ENCODE results near the gene DPP6.

The DPP6 gene

DNA sequence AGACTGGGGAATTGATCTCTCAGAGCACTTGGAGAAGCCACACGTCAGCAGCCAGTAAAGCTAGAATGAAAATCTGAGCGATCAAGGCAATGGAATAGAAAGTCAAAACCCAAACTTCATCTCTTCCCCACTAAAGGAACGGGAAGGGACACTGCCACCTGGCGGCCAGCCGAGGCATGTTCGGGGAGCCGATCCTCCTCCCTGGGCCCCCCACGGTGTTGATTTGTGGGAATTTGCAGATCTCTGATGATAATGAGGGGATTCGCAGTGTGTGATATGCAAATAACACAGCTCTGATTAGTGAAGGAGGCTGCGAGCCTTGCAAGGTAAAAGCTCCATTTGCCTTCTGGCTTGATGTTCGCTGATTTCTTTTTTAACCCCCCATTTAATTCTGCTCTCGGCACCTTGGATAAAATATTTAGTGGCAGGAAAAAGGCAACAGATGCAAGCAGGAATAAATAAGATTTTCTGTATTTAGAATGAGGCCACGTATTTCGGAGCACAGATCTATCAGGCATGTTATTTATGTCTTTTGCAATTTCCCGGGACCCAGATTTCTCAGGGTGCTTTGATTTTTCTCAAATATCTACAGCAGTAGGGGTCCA lies 692.2 kb downstream of the DPP6 start:
- peak; percentile 24 for DNase-seq

DNA sequence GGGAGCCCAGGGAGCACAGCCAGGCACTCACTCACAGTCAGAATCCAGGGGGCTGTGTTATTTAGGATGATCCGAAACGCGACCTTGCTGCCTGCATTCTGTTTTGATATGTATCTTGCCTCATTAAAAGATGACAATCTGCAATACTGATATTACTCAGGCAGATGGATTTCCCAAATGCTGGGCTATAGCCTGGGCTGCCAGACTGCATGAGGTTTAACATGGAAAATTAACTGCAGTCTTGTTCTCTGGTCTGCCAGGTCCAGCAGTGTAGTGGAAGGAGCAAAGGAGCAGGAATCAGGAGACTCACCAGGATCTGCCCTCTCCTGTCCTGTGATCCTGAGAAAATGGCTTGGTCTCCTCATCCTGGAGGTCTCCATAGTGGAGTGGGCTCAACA lies 692.7 kb downstream of the DPP6 start:
- DNase-seq, result no peak

DNA sequence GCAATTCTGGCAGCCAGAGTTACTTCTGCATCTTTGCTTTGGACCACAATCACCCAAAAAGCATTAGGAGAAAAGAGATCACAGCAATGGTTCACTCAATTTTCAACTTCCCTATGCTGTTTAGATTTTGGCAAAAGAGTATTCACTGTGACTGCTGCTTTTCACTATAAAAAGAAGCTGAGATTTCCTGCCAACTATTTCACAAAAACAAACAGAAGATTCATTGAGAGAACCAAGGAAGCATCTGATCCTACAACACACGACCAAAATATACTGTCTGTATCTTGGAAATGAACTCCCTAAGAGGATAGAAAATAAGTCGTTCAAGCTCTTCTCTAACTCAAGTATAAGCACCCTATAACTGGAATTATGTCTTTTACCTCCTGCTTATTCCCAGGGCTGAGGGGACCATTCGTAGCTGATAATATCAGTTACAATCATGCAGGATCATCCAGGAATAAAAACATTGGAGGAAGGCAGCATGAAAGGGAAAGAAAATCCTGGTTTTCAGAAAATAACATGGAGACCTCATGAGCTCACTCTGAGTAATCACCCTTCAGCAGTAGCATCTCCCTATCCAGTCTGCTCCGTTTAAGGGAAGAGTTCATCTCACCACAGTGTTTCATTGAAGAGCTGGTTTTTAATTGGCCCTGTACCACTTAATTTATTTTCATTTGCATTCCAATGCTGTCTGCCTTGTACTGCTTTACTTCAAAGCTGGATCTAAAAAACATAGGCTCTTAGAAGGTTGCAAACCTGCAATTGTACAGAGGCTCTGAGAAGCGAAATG lies 694.6 kb downstream of the DPP6 start:
- no peak for DNase-seq

DNA sequence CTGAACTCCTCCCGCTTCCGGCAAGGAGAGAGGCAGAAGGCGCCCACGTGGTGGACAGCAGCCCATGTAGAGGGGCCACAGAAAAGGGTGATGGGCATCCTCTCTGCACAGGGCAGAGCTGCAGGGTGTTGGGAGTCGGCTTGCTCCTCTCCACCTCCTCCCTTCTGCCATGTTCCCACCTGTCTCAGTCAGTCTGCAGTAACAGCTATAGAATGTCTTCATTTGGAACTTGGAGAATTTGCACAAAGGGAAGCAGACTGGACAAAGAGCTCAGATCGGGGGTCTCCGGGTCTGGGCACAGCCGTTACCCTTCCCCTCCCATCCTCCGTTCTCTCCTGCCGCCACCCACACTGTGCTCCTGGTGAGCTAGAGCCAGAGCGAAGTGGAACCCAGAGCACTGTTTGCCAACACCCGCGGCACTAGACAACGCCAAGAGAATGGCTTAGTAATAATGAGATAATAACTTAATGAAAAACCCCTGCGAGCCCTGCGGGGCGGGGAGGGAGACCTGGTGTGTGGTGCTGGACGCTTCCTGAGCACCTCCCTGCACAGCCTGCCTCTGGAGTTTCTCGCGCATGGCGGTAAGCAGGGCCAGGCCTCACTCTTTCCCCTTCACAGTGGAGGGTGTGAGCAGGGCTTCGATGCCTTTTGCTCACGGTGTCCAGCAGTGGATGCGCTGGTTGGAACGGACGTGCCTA lies 696.0 kb downstream of the DPP6 start:
- no peak for DNase-seq

DNA sequence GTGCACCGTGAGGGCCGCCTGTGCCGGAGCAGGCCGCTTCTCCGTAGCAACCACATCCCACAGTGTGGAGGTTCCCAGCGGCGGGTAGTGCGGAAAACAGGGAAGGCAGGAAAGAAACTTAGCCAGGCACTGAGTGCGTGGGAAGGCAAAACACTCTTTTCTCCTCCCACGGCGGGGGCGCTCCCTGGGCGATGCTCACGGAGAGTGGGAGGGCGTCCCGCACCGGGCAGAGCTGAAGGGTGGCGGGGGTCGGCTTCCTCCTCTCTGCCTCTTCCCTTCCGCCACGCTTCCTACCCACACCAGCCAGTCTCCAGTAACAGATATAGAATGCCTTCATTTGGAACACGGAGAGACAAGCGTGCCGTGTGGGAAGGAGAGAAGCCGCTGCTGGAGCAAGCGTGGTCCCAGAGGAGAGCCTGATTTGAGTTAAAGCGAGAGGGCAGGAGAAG lies 698.2 kb downstream of the DPP6 start:
- no peak for DNase-seq

DNA sequence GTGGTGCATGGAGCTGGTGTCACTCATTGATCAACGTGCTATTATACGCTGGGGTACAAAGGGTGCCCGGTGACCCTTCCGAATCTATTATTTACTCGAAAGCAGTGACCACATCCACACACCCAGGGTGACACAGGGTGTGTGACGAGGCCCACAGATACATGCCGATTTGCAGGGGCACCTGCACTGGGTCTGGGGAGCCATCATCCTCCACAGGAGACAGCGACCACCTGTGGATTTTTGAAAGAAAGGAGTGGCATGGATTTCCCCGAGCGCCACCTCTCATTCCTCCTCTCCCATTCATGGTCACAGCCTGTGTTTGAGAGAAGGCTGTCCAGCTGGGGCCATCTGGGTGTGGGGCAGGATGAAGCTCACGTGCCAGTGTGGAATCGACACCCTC lies 701.0 kb downstream of the DPP6 start:
- DNase-seq, result no peak

DNA sequence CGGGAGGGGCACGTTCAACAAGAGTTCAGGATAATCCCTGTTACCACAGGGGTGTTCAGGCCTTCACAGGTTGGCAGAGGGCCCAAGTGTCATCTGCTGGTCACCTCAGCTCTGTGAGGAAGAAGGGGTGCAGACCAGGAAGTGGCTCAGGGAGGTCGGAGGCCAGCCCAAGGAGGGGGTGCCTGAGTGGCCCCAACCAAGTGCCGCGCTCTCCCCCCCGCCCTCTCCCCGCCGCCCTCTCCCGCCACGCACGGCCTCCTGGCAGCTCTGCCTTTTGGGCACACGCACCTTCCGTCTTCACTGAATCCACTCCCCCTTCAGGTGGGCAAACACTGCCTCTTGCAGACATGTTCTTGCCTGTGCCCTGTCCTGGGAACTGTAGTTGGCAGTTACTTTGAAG lies 705.6 kb downstream of the DPP6 start:
- DNase-seq, result no peak

DNA sequence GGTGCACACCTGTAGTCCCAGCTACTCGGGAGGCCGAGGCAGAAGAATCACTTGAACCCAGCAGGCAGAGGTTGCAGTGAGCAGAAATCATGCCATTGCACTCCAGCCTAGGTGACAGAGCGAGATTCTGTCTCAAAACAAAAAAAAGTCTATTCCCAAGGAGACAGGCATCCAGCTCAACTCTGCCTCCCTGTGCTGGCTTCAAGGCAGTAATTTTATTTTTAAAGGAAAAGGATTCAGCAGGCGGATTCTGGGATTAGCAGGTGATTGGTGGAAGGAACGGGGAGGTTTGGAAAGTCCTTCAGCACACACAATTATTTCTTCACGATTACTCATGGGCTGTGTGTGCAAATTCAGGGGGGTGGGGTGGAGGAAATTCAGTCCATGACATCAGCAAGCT lies 707.8 kb downstream of the DPP6 start:
- DNase-seq, result no peak

DNA sequence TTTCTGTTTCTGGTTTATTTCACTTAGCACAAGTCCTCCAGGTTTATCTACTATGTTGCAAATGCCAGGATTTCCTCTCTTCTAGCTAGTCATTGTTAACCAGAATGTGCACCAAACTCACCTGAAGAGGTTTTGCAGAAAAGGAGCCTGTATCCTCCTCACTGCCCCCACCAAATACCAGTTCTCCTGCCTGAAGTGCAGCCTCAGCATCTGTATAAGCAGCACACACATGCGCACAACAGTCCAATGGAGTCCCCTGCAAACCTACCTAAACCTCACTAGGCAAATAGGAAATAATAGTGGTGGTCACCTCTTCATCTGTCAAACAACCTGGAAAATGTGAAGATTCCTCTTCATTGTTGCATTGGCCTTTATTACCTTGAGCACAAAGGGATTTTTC lies 712.9 kb downstream of the DPP6 start:
- no peak for DNase-seq

DNA sequence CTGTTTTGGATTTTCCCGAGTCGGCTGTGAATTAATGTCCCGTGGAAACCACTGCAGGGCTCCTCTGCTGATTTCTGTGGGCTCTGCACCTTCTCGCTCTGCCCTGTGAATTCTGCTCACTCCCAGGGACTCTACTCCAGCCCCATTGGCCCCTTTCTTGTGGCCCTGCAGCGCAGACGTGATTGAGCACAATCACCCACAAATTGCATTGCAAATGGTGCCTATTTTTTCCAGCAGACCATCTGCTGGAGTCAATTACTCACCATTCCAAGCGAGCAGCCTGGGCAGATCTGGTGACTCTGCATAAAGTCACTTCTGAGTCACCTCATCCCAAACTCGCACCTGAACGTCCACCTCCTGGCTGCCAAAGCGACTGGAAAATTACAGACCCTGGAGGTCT lies 714.9 kb downstream of the DPP6 start:
- DNase-seq, result no peak

DNA sequence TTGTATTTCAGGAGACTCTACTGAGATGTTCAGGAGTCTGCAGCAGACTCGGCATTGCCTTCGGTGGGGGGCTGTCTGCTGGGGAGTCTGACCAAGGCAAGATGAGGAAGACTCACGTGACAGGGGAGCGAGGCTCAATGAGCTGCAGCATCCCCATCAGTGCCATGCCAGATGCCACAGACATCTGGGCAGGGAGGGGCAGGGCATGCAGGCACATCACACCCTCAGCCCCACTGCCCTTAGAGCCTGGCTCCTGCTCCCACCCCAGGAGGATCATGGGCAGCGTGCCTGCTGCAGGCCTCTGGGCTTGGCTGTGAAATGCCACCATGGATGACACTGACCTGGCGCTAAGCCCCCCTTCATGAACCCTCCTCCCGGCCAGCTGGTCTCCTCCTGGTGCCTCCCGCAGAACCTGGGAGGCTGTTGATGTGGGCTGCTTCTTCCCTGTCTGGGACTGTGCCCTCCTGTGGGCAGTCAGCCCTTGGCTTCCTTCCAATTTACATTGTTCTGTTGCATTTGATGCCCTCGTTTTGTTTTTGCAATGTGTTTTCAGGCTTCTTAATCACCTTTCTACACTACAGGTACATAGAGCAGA lies 715.7 kb downstream of the DPP6 start:
- no peak for DNase-seq

DNA sequence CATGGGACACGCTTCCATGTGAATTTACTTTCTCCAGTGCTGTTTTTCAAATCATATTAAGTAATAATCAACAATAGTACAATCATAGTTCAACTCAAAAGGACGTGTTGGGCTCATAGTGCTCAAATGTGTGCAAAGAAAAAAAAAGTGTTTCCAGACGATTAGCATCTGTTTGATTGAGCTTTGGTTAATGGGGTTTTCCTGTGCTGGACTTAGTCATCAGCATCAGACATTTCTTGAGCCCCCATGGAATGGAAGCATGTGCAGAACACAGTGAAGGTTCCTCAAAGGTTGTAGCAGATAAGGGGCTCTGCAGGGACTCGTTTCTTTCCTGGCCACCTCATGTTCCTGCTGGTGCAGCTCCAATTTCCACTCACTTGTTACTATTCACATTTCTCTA lies 716.8 kb downstream of the DPP6 start:
- DNase-seq, result no peak

DNA sequence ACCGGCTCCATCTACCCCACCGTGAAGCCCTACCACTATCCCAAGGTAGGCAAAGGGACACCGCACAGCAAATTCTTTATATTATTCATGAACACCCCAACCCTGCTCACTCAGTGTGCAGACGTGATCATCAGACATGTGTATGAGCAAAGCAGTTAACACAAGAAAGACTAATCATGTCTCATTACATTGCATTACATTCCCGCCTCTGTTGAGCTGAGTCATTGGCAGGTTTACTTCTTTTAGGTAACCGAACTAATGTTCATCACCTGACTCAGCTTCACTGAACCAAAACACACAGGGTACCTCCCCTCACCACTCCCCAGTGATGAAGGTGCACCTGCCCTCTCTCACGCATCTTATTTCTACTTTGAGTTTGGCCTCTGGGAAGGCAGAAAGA lies 717.3 kb downstream of the DPP6 start:
- DNase-seq, result no peak

DNA sequence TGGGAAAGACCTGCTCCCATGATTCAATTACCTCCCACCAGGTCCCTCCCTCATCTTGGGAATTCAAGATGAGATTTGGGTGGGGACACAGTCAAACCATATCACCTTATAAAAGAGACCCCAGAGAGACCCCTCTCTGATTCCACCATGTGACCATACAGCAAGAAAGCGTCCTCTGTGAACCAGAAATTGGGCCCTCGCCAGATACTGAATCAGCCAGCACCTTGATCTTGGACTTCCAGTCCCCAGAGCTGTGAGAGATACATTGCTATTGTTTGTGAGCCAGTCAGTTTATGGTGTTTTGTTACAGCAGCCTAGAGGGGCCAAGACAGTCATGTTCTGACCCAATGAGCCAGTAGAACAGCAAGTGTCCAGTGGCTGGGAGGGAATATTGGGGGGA lies 718.2 kb downstream of the DPP6 start:
- no peak for DNase-seq

DNA sequence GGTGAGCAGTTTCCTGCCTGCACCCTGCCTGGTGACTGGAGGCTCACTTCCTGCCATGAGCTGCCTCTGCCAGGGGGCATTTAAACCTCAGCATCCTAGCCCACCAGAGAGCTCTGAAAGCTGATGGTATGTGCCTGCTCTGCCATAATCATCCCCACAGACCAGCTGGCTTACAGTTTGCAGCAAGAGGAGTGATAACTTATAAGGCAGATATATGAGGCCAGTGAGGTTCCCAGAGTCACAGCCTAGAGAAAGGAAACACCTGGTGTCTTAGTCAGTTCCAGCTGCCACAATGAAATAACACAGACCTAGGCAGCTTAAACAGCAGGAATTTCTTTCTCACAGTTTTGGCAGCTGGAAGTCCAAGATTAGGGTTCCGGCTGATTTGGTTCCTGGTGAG lies 718.8 kb downstream of the DPP6 start:
- DNase-seq, result no peak

DNA sequence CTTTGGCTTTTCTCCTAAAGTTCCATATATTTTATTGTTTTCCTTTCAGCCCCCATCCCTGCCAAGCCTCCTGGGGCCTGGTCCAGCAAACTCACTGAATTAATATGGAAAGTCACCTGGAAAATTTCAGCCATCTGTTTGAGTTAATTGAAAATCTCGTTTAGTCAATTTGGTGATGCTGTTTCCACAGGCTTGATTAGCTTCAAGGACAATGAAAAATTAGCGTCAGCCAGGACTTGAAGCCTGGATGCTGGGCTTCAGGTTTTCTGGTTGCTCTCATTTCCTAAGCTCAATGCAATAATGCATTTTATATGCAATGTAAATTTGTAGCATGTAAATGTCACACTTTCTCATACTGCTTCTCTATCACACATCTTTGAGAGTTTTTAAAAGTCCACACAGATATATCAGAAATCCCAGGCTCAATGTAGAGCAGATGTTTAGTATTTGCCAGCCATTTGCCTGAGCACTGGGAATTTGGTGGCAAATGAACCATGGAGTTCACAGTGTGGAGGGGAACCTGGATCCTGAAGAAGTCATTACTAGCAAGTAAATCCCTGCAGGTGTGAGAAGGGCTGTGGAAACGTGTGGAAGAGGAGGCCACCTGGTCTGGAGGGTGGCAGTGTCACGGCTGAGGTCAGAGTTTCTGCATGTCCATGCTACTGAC lies 722.2 kb downstream of the DPP6 start:
- DNase-seq, result no peak

DNA sequence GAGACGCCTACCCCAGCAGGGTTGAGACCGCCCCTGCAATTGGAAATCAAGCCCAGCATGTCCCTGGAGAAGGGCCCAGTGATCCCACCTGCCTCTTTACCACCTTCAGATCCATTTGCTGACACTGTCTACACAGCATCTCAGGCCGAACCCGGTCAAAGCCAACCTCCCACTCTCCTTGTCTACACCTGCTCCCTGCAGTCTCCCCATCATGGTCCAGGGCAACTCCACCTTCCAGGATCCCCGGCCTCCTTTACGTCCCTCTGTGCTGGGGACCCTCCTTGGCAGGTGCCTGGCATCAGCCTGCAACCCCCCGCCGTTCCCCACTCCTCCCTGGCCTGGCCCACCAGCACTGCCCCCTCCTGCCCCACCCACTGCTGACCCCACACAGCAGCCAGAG lies 723.5 kb downstream of the DPP6 start:
- DNase-seq, result no peak

DNA sequence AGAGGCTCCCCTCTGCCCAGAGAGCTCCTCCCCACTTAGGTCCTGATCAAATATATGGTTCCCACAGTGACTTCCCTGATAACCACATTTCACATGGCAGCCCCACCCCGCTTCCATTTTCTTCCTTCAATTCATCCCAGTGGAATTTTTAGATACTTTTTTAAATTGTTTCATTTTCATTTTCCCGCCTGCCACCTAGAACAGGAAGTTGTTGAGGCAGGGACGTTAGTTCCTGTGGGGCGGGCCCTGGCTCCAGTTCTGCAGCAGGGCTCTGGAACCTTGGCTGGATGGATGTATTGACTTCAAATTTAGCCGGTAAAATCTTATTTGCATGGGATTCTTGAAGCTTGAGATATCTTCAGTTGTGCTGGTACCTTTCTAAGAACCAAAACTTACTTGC lies 724.2 kb downstream of the DPP6 start:
- no peak for DNase-seq

DNA sequence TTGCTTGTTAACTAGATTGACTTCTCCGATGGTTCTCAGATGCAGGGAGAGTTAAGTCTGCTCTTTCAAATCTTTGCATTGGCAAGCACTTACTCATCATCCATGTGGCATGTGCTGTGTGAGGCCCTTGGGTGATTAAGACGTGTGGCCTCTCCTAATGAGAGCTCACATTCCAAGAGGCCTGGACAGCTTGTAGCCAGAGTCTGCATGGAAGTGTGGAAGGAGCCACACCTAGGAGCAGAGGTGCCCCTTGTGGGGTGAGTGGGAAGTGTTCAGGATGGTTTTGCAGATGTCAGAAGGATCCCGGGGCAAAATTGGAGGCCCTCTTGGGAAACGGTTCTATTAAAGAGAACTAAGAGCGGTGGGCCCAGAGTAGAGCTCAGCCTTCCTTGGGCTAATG lies 724.8 kb downstream of the DPP6 start:
- DNase-seq, result no peak

DNA sequence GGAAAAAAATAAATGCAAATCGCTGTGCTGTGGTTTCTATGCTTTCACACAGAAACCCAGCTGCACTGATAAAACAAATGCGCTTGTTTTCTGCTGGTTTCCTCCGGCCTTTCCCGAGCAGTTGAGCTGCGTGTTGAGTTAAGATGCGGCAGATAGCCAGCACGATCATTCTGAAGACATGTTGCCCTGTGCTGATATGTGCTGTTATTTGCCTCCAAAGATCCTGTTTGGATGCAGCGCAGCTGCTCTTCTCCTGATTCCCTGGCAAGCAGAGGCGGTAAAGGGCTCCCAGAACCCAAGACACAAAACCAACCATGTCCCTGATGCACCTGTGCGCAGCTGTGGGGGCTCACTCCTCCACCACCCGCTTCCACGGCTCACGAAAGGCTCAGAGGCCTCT lies 725.3 kb downstream of the DPP6 start:
- DNase-seq, result no peak

DNA sequence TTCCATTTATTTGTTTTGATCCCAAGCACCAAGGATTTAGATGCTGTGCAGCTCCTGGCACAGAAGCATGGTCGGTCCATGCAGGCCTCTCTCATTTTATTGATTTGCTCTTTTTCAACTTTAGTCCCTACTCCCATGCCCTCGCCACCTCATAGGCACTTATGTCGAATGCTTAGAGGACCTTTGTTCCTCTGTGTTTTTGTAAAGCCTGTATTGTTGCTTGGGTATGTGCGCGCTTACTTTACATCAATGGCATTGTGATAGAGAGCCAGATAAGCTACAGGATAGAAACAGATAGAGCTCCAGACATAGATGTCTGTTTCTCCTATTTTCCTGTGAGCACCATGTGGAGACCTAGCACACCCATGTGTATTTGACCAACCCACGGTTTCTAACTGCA lies 725.7 kb downstream of the DPP6 start:
- DNase-seq, result no peak

DNA sequence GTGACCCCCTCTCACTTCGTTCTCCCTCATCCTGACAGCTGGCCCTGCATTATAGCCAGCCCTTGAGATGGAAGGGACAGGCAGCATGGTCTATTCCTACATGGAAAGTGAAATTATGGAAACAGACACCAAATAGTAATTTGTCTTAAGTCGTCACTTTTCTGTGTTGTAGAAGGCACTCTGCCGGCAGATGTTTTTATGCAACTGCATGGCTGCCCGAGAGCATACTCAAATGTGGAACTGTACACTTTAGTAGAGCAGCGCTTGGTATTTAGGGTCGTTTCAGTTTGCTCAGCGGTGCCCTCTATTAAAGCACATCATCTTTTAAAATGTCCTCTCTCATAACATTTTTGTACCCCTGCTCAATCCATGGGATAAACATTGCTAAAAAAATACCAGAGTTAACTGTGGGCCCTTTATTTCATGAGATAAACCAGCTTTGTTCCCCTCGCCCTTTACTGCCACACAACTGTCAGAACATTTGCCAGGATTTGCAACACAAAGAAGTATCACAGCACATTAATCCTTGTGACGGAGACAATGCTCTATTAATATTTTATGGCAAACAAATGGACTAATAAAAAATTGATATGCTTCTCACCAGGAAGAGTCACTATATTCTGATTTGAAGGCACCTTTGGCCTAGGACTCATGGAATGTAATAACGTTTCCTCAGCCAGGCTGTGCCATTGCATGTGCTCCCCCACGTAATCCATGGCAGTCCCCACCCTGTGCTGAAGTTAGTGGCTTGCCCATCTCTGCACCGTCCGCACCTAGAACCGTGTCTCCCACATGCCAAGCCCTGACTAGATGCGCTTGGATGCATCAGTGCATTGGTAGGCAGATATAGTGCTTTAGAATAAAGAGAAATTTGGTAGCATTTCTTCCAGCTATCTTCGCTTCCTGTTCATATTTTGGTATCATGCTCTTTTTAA lies 729.4 kb downstream of the DPP6 start:
- DNase-seq, result no peak

Data from activated CD4-positive, alpha-beta T cell treated with anti-CD3 and anti-CD28 coated beads, Interleukin-2, amount 50 U/mL, for 16 hours (primary cell).